ENCODE results near the gene YOD1.

Gene YOD1

DNA sequence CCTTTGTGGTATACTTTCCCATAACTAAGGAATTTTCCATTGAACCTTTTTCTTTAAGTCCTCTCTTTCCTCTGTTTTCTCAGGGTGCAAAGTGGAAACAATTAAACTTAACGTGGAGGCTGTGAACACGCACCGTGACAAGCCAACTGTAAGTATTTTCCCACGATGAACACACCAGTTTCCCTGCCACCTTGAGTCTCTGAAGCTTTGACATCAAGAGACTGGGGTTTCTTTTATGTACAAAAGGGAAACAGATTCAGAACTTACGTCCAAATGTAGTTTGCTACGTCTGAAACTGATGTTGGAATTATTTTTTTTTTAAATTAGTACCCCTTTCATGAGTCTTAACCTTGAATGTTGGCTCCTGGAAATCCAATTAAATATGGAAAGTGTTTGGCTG, 20.4 kb upstream of the YOD1 start:
- DNase-seq: no peak

GRCh38 chr1:207070811-207071210, 19.8 kb upstream of the YOD1 start:
- DNase-seq: no peak

DNA sequence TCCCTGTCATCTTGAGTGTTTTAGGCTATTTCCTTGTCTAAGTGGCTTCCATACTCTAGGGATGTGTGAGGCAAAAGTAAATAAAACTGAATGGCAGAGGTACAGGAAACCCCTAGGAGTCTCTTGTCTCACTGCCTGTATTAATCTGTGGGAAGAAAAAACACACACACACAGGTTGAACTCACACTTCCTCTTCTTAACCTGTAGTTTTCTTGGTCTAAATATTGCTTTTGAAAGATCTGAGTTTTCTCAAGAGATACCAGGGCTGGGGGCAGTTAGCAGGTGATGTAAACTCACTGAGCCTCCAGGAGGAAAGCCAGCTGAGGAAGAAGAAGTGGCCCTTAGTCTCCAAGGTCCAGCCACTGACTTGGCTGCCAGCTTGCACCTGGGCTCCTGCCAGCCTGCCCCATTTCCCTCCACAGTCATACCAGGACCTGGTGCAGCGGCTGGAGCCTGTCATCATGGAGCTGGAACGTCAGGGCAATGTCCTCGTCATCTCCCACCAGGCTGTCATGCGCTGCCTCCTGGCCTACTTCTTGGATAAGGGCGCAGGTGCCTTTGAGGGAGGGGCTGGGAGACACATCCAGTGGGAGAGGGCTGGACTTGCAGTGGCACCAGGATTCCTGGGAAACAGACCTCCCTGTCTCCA, 19.0 kb upstream of the YOD1 start:
- no peak for DNase-seq

- DNase-seq: no peak
Observed at GRCh38 chr1:207069061-207069460, 18.1 kb upstream of the YOD1 start.

DNA sequence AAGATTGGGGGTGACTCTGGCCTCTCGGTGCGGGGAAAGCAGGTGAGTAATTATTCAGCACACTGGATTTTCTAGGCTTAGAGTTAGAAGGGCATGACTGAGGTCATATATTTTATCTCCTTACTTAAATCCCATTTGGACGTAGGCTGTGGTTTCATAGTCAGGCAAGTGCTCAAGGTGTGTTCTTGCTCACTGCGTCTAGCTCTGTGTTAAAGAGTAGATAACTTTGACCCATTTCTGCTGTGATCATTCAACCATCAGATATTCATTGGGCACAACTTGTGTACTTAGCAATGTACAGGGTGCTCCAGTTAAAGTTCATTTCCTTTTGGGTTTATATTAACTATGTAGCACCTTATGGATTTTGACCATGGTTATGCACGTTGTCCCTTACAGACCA, 16.7 kb upstream of the YOD1 start:
- DNase-seq: no peak

DNA sequence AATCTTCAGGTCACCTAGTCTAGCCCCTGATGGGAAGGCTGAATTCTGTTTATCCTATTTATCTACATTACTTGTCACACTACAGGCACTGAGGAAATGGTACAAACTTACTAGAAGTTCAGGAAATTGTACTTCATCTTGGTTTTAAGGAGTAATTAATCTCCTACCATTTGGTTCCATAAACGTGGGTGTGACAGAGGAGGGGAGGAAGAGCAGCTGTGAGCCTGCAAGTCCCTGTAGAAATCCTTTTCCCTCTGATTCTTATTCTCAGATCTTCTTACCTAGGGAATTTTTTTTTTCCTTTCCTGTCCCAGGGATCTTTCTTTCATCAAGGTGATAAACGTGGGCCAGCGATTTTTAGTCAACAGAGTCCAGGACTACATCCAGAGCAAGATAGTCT, 16.2 kb upstream of the YOD1 start:
- DNase-seq: no peak

GRCh38 chr1:207064561-207064960, 13.6 kb upstream of the YOD1 start:
- no peak for DNase-seq

GRCh38 chr1:207063014-207063413, 12.0 kb upstream of the YOD1 start:
- DNase-seq: no peak

DNA sequence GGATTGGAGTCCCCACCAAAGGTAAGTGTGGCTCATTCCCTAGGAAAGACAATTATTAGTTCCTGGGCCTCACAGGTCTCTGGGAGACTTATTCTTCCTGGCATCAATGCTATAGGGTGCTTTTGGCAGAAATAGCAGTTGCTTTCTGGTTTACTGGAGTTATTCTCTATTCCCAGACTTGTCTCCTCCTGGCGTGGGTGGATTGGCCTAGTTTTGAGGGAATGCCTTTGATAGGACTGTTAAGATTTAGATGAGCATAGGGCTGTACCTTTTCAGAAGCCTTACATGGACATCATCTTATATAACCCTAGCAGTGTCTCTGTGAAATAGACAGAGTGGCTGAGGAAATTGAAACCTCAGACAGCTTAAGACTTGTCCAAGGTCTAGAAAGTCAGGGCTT, 11.1 kb upstream of the YOD1 start:
- DNase-seq: no peak

DNA sequence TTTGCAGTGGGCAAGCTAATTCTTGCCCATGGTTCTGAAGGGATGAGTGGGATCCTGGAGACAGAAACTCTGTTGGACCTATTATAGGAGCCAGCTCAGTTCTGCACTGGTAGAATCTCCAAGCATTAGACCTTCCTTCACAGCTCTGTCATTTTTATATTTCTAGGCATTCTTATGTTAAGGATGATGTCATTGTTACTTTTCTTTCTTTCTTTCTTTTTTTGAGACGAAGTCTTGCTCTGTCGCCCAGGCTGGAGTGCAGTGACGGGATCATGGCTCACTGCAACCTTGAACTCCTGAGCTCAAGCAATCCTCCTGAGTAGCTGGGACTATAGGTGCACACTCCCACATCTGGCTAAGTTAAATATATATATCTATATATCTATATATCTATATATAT, 9.6 kb upstream of the YOD1 start:
- no peak for DNase-seq

DNA sequence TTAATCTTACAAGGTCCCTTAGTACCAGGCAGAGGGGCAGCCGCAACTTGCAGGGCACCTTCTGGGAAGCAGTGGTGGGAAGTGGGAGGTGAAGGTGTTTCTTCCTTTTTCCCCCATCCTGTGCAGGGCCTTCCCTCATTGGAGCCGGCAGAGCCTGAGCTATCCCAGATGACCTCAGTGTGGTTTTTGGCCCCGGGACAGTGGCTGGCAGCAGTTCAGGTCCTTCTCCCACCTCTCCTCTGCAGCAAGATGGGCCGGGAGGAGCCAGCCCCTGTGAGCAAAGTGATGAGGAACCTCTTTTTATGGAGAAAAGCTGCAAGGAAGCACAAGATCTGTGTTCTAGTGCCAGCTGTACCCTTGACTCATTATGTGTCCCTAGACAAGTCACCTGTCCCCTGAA, 8.9 kb upstream of the YOD1 start:
- DNase-seq: no peak

DNA sequence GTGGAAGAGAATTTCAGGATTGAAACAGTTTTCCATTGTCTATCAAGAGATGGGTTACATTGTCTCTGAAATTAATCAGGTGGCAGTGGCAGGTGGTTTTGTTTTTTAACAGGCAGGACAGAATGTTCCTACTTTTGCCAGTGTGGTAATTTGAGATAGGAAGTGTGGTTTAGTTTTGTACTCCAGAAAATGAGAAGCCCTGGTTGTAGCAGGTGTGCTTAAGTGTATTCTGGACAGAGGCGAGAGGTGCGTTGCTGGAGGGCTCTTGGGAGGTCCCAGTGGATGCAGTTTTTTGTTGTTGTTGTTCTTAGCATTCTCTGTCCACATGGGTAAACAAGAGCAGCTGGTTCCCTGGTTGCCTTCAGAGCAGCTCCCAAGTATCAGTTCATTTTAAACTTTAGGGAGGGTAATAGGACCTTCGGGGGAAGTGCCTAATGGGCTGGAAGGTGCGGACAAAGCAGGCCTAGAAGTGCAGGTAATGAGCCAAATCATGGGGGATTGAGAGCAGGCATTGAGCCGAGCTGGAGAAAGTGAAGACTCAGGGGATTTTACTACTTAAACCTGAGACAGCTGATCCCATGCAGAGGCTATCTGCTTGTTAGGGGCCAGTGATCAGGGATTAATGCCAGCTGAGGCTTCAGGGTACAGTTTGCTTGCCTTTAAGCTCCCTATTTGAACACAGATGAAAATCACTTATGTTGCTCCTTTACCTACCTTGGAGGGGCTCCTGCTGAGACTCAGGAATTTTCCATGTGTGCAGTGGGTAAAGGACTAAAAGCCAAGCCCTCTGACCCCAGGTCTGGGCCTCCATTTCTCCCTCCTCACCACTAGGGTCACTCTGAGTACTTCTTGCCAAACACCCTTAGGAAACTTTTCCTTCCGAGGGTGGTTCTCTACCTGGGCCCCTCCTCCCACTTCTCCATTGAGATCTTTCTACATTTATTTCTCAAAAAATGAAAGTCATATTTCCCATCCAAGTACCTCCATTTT, 8.2 kb upstream of the YOD1 start:
- no peak for DNase-seq

GRCh38 chr1:207058252-207058651, 7.2 kb upstream of the YOD1 start:
- DNase-seq: no peak

DNA sequence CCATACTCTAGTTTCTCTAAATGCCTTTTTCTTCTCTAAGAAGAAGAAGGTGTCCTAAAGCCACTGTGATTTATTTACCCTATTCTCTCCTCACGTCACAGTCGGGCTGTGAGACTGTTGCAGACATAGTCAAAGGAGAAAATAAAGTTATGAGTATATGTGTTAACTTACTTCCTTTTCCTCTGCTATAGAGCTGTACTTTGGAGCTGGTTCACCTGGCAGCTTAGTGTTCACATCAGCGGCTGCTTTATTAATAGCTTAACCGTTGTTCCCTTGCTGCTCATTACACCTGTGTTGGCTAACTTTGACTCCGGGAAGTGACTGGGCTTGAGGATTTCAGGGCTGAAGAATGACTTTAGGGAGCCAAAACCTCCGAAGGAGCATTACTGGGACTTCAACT, 5.7 kb upstream of the YOD1 start:
- DNase-seq: no peak

DNA sequence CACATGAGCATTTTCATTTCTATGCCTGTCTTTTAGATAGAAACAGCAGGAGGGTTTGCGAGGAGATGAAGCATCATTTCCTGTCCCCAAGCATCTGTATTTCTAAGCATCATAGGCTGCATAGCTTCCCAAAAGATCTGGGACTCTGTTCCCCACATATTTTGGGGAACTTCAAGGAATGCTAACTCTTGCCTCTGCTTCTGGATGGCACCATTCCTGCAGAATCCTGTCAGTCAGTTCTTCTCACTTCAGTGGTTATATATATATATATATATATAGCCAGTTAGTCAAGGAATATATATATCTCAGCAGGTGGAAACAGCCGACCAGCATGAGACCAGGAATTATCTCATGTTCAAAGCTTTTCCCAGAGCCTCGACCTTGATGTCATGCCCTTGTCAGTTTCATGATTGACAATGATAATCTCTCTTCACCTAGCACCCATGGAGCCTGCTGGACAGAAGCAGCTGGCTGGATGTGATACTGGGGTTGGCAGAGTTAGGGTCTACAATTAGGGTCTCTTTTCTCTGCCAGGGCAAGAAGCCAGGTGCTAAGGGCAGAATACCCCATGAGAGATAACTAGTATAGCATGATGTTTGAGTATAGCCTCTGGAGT, 4.5 kb upstream of the YOD1 start:
- DNase-seq: no peak

DNA sequence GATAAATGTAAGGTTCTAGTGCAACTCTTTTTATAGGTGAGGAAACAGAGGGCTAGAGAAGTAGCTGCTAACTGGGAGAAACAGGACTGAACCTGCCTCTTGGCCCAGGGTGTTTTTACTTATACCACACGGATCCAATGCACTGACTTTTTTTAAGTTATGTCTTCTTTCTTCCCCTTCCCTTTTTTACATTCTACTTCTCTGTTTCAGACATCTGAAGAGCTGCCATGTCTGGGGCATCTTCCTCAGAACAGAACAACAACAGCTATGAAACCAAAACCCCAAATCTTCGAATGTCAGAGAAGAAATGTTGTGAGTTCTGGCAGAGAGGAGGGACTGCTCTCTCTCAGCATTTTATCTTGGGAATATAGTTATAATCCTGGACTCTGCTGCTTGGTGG, 3.5 kb upstream of the YOD1 start:
- no peak for DNase-seq

GRCh38 chr1:207052911-207053769, 2.1 kb upstream of the YOD1 start, which contains the start of gene PFKFB2:
Gene PFKFB2, plus strand, starts transcription at chr1:207053275. Its CDS starts 1,443 bp downstream, at chr1:207054718.
- peak; percentile 97 for DNase-seq

DNA sequence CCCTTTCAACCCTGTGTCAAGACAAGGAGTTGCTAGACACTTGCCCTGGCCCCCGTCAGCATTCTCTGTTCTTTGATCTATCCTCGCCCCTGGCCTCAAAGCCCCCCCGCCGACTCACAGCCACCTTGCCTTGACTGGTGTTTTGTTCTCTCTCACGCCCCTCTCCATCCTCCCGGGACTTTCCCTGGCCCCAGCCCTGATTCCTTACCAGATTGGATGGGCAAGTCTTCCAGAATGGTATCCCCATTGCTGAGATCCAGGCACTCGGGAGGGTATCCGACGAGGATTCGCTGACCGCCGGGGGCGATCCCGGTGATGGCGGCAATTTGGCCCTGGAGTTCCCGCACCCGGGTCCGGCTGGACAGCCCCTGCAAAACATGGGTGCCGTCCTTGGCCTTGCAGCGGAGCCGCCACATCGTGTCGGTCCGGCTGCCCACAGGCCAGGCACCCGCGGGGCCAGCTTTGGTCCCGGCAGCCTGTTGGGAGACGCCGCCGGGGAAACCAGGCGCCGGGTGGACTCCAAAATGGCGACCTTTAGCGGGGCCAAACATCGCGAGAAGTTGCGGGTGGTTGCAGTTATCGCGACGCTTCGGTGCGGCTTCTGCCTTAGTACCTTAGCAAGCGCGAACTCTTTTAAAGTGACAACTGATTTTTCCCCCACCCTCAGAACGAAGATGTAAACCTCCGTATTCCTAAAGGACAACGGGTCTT, 373 bp downstream of the YOD1 start:
- peak; percentile 91 for DNase-seq

- DNase-seq: peak; percentile 39
Observed at GRCh38 chr1:207049974-207050391, 1.0 kb downstream of the YOD1 start.

GRCh38 chr1:207049514-207049913, 1.5 kb downstream of the YOD1 start:
- DNase-seq: no peak

- DNase-seq: no peak
Observed at GRCh38 chr1:207049054-207049453, 2.0 kb downstream of the YOD1 start.

DNA sequence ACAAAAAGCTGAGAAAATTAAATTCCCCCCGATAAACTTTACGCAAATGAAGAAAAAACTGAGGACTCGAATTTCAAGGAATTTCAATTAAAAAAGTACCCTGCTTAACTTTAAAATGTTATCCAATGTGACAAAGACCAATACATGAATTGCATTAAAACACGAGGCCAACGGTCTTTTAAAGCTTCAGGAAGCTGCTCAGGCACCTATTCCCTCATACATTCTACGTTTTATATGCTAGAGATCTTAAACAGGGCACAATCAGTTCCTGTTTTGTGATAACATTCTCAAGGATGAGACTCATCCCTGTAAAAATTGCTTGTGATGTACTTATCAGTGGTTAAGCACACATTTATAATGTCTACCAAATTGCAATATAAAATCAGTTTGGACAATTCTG, 3.0 kb downstream of the YOD1 start:
- no peak for DNase-seq
